ENCODE results near the gene AKR1C8. TPM values are rescaled to one million over a fixed set of nuclear protein-coding genes. Genes with fewer than 3 reads are reported as not detected.

Gene AKR1C8
- total and polyA plus RNA-seq, 9 of the 15 experiments (the other 6 are each of a cell fraction or from before 2014, with no cell fraction given) = 0.03 to 0.29 (median 0.08) TPM

GRCh38 chr10:5143137-5143536, 41.8 kb downstream of the AKR1C8 start:
- ATAC-seq = no peak
- Histone ChIP-seq H3K36me3 (ENCODE audit: control insufficient read depth, insufficient read depth, low read length) (no peaks in the 10 kb centered on the region), H2AFZ (ENCODE audit: low read depth, low read length) (no peak overlapping the region), H4K20me1 (replicated peaks; ENCODE audit: control insufficient read depth, insufficient read depth, low read length) (no peaks in the 10 kb centered on the region), H3K4me1 (replicated peaks in 1 of 2; ENCODE audit: control insufficient read depth in 2 of 2, insufficient read depth in 2 of 2, low read length in 2 of 2) (no peaks in the 10 kb centered on the region; a peak in 1 of 5 replicates), H3K9me1 (ENCODE audit: control insufficient read depth, insufficient read depth, low read length) (no peaks in the 10 kb centered on the region), H3K27ac (ENCODE audit: extremely low read depth, low read depth, low read length) (no peak overlapping the region), H3K79me2 (ENCODE audit: control insufficient read depth, insufficient read depth, low read length) (no peaks in the 10 kb centered on the region), H3K4me2 (ENCODE audit: insufficient read depth, low read length) (no peak overlapping the region), H3K4me3 (no peak overlapping the region), H3K9ac (ENCODE audit: insufficient read depth in 1 of 2, low read depth in 2 of 2, low read length in 2 of 2) (no peak overlapping the region), H3K27me3 (ENCODE audit: control insufficient read depth in 2 of 2, insufficient read depth in 2 of 2, low read length in 2 of 2) (no peaks in the 10 kb centered on the region), H3K9me3 (replicated peaks; ENCODE audit: control insufficient read depth, insufficient read depth, low read depth, low read length) (no peaks in the 10 kb centered on the region)
- intact Hi-C loops (cut with micrococcal nuclease) = no loop called here
- in situ Hi-C loops (cut with MboI) = no loop called here
- DNase-seq (ENCODE audit: extremely low read depth in 1 of 4, low spot score in 3 of 4) = no peak
- TF ChIP-seq NR1H2 (CRISPR knock-in tag; IDR thresholded peaks at IDR 0.05) (no peak), ZNF124 (CRISPR knock-in tag; IDR thresholded peaks at IDR 0.05) (no peak), FOXP4 (CRISPR knock-in tag; IDR thresholded peaks at IDR 0.05; ENCODE audit: borderline replicate concordance) (no peak), RUNX1 (IDR thresholded peaks at IDR 0.05; ENCODE audit: low read depth) (no peak), ZBTB43 (CRISPR knock-in tag; IDR thresholded peaks at IDR 0.05) (no peak), PCBP1 (IDR thresholded peaks at IDR 0.05; ENCODE audit: low read depth, low read length, poor library complexity, severe bottlenecking) (no peak), ZNF76 (CRISPR knock-in tag; IDR thresholded peaks at IDR 0.05; ENCODE audit: borderline replicate concordance) (no peak), RBM15 (IDR thresholded peaks at IDR 0.05; ENCODE audit: insufficient read depth, low read length) (no peak), ZNF280A (IDR thresholded peaks at IDR 0.05; ENCODE audit: low read depth, partially characterized antibody) (no peak), SETDB1 (IDR thresholded peaks at IDR 0.05; ENCODE audit: low read length) (no peak), ZNF354B (CRISPR knock-in tag; IDR thresholded peaks at IDR 0.05) (no peak), HDAC8 (tag; IDR thresholded peaks at IDR 0.05) (no peak), CBX1 (IDR thresholded peaks at IDR 0.05; ENCODE audit: low read depth) (no peak), ZNF174 (CRISPR knock-in tag; IDR thresholded peaks at IDR 0.05) (no peak), MAFK (IDR thresholded peaks at IDR 0.05; ENCODE audit: low read length) (no peak), TFAP4 (CRISPR knock-in tag; IDR thresholded peaks at IDR 0.05; ENCODE audit: borderline replicate concordance) (no peak)
- FAIRE-seq = no peak
- BruUV-seq (replicated peaks) = no TSS peak
- WGBS (ENCODE audit: insufficient coverage, low coverage, missing lambda C conversion rate) = 6% methylated on average over 5 of the region's 5 CpGs
- CTCF ChIA-PET (ENCODE audit: low intra/inter-chr PET ratio) = no interaction called here
- POLR2A ChIA-PET = no interaction called here

Measured in K562 (cell line).